ENCODE results near the gene NSUN5. TPM values are rescaled to one million over a fixed set of nuclear protein-coding genes. Genes with fewer than 3 reads are reported as not detected.
A peak's percentile ranks its signal among the peaks of the same experiment; 100 is the strongest.

Gene NSUN5
- polyA plus RNA-seq (2012; ENCODE audit: insufficient read length, low read depth): 59.0 TPM

- TF ChIP-seq SIN3A (IDR thresholded peaks at IDR 0.05; ENCODE audit: borderline replicate concordance, insufficient read depth, low read length) (peak; percentile 77; the same call in 1 of the 2 replicates), TAF1 (IDR thresholded peaks at IDR 0.05; ENCODE audit: borderline replicate concordance, insufficient read depth, low read length) (peak; percentile 79; the same call in 1 of the 2 replicates), POLR2AphosphoS5 (IDR thresholded peaks at IDR 0.05; ENCODE audit: low read depth, low read length) (peak; percentile 74), REST (IDR thresholded peaks at IDR 0.05; ENCODE audit: insufficient read depth in 1 of 2, low read depth in 2 of 2, low read length in 2 of 2) (no peak), FOXP2 (optimal IDR thresholded peaks at IDR 0.05; ENCODE audit: borderline replicate concordance, extremely low read depth, extremely low read length, insufficient read depth) (peak; percentile 38)
Measured at GRCh38 chr7:73308665-73309214, at the start of gene NSUN5. Gene NSUN5 (minus strand): TSS chr7:73308826. CDS start chr7:73308790, 36 bp downstream.

- no peak for TF ChIP-seq FOXP2 (optimal IDR thresholded peaks at IDR 0.05; ENCODE audit: borderline replicate concordance, extremely low read depth, extremely low read length, insufficient read depth)
- no peak for TF ChIP-seq TAF1 (IDR thresholded peaks at IDR 0.05; ENCODE audit: borderline replicate concordance, insufficient read depth, low read length)
- TF ChIP-seq REST (IDR thresholded peaks at IDR 0.05; ENCODE audit: insufficient read depth in 1 of 2, low read depth in 2 of 2, low read length in 2 of 2): no peak
- no peak for TF ChIP-seq POLR2AphosphoS5 (IDR thresholded peaks at IDR 0.05; ENCODE audit: low read depth, low read length)
- TF ChIP-seq SIN3A (IDR thresholded peaks at IDR 0.05; ENCODE audit: borderline replicate concordance, insufficient read depth, low read length): no peak
Measured at GRCh38 chr7:73356159-73356558, 47.5 kb upstream of the NSUN5 start.

- TF ChIP-seq FOXP2 (optimal IDR thresholded peaks at IDR 0.05; ENCODE audit: borderline replicate concordance, extremely low read depth, extremely low read length, insufficient read depth) (no peak), POLR2AphosphoS5 (IDR thresholded peaks at IDR 0.05; ENCODE audit: low read depth, low read length) (no peak), REST (IDR thresholded peaks at IDR 0.05; ENCODE audit: insufficient read depth in 1 of 2, low read depth in 2 of 2, low read length in 2 of 2) (no peak), SIN3A (IDR thresholded peaks at IDR 0.05; ENCODE audit: borderline replicate concordance, insufficient read depth, low read length) (no peak), TAF1 (IDR thresholded peaks at IDR 0.05; ENCODE audit: borderline replicate concordance, insufficient read depth, low read length) (no peak)
Measured at GRCh38 chr7:73354821-73355220, 46.2 kb upstream of the NSUN5 start.

GRCh38 chr7:73354196-73354595, 45.6 kb upstream of the NSUN5 start:
- TF ChIP-seq FOXP2 (optimal IDR thresholded peaks at IDR 0.05; ENCODE audit: borderline replicate concordance, extremely low read depth, extremely low read length, insufficient read depth): no peak
- no peak for TF ChIP-seq POLR2AphosphoS5 (IDR thresholded peaks at IDR 0.05; ENCODE audit: low read depth, low read length)
- no peak for TF ChIP-seq REST (IDR thresholded peaks at IDR 0.05; ENCODE audit: insufficient read depth in 1 of 2, low read depth in 2 of 2, low read length in 2 of 2)
- TF ChIP-seq SIN3A (IDR thresholded peaks at IDR 0.05; ENCODE audit: borderline replicate concordance, insufficient read depth, low read length): no peak
- TF ChIP-seq TAF1 (IDR thresholded peaks at IDR 0.05; ENCODE audit: borderline replicate concordance, insufficient read depth, low read length): no peak

Measured in PFSK-1 (cell line).